T-helper 1 cell treated with Interleukin-12 subunit alpha and Interleukin-12 subunit beta and Interleukin-4 antibody, amounts not matched to agents 30 μg/mL and 1 μg/mL, for 36 hours (primary cell): ENCODE data around the gene SNRNP35.
"Not testable (repeated sequence)": the region's sequence is repeated elsewhere in the genome, so short reads cannot be mapped to it uniquely, and the experiment has no call there.

ENCODE experiments used
- H3K27ac Mint-ChIP-seq: one replicate; pipeline ENCODE4 v1.8.0; 2021; ENCODE audit warnings: mild to moderate bottlenecking, mixed read lengths
- H3K27me3 Mint-ChIP-seq: one replicate; pipeline ENCODE4 v1.8.0; 2021; ENCODE audit warnings: low read depth, mixed read lengths
- H3K36me3 Mint-ChIP-seq: one replicate; pipeline ENCODE4 v1.8.0; 2021; ENCODE audit warnings: low read depth, mixed read lengths
- H3K4me1 Mint-ChIP-seq: one replicate; pipeline ENCODE4 v1.8.0; 2021; ENCODE audit warnings: low read depth, mixed read lengths
- H3K4me3 Mint-ChIP-seq: one replicate; pipeline ENCODE4 v1.8.0; 2021; ENCODE audit warnings: mild to moderate bottlenecking, moderate library complexity, mixed read lengths
- H3K9me3 Mint-ChIP-seq: one replicate; pipeline ENCODE4 v1.8.0; 2021; ENCODE audit warnings: mixed read lengths

The SNRNP35 gene

GRCh38 chr12:123441523-123442164, 16.3 kb upstream of the SNRNP35 start:
- H3K27me3 Mint-ChIP-seq = no peaks in the 10 kb centered on the region
- H3K27ac Mint-ChIP-seq = no peak overlapping the region
- H3K4me1 Mint-ChIP-seq = peaks cover 15% of the 10 kb centered on the region
- H3K36me3 Mint-ChIP-seq = no peaks in the 10 kb centered on the region
- no peak overlapping the region for H3K4me3 Mint-ChIP-seq
- H3K9me3 Mint-ChIP-seq = no peaks in the 10 kb centered on the region

- H3K27ac Mint-ChIP-seq = no peak overlapping the region
- H3K9me3 Mint-ChIP-seq = no peaks in the 10 kb centered on the region
- no peak overlapping the region for H3K4me3 Mint-ChIP-seq
- H3K27me3 Mint-ChIP-seq = no peaks in the 10 kb centered on the region
- H3K36me3 Mint-ChIP-seq = no peaks in the 10 kb centered on the region
- H3K4me1 Mint-ChIP-seq = peaks cover 14% of the 10 kb centered on the region
Observed at GRCh38 chr12:123442774-123443173, 15.2 kb upstream of the SNRNP35 start.

GRCh38 chr12:123444092-123445026, 13.6 kb upstream of the SNRNP35 start:
- Mint-ChIP-seq H3K9me3 (no peaks in the 10 kb centered on the region), H3K4me3 (no peak overlapping the region), H3K27ac (no peak overlapping the region), H3K27me3 (no peaks in the 10 kb centered on the region), H3K4me1 (peaks cover 23% of the 10 kb centered on the region), H3K36me3 (peaks cover 2% of the 10 kb centered on the region)

- Mint-ChIP-seq H3K4me1 (peaks cover 24% of the 10 kb centered on the region), H3K36me3 (peaks cover 2% of the 10 kb centered on the region), H3K4me3 (no peak overlapping the region)
Observed at GRCh38 chr12:123445388-123446332, 12.3 kb upstream of the SNRNP35 start.

GRCh38 chr12:123446333-123446713, 11.6 kb upstream of the SNRNP35 start:
- H3K27ac Mint-ChIP-seq = no peak overlapping the region
- no peaks in the 10 kb centered on the region for H3K27me3 Mint-ChIP-seq
- peaks cover 2% of the 10 kb centered on the region for H3K36me3 Mint-ChIP-seq
- H3K4me3 Mint-ChIP-seq = no peak overlapping the region
- no peaks in the 10 kb centered on the region for H3K9me3 Mint-ChIP-seq
- peaks cover 24% of the 10 kb centered on the region for H3K4me1 Mint-ChIP-seq

More at GRCh38 chr12:123445388-123446332, 12.3 kb upstream of the SNRNP35 start:
- Mint-ChIP-seq H3K27ac (peak overlapping the region; percentile 50), H3K27me3 (no peaks in the 10 kb centered on the region), H3K9me3 (no peaks in the 10 kb centered on the region)

DNA sequence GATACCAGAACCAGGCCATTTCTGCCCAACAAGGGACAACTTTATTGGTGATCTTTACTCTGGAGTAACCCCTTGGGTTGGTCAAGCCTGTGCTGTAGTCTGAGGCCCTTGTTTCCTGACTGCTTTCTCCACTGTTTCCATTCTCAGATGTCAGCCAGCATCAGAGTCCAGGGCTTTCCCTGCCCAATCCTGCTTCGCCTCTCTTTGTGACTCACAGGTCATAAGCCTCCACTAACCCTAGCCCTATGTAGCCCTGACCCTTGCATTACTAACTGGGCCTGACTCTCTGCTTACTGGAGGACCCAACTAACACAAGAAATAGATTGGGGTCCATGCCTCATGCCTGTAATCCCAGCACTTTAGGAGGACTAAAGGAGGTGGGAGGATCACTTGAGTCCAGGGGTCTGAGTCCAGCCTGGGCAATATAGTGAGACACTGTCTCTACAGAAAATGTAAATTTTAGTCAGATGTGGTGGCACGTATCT, 8.6 kb upstream of the SNRNP35 start:
- Mint-ChIP-seq H3K27me3 (no peaks in the 10 kb centered on the region), H3K36me3 (peaks cover 2% of the 10 kb centered on the region), H3K4me3 (no peak overlapping the region), H3K4me1 (peaks cover 20% of the 10 kb centered on the region), H3K27ac (peak overlapping the region; percentile 56), H3K9me3 (no peaks in the 10 kb centered on the region)

DNA sequence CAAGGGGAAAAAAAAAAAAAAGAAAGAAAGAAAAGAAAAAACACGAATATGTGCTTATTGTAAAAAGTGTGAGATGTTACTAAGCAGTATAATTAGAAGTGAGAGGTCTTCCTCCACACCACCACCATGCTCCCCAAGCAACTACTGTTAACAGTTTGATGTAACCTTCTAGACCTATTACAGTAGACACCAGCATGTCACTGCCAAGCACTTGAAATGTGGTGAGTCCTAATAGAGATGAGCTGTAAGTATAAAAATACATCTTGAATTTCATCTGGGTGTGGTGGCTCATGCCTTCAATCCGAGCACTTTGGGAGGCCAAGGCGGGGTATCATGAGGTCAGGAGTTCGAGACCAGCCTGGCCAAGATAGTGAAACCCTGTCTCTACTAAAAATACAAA, 8.1 kb upstream of the SNRNP35 start:
- Mint-ChIP-seq H3K4me1 (peaks cover 18% of the 10 kb centered on the region), H3K27me3 (no peaks in the 10 kb centered on the region), H3K36me3 (peaks cover 2% of the 10 kb centered on the region), H3K9me3 (no peaks in the 10 kb centered on the region), H3K4me3 (no peak overlapping the region), H3K27ac (no peak overlapping the region)

DNA sequence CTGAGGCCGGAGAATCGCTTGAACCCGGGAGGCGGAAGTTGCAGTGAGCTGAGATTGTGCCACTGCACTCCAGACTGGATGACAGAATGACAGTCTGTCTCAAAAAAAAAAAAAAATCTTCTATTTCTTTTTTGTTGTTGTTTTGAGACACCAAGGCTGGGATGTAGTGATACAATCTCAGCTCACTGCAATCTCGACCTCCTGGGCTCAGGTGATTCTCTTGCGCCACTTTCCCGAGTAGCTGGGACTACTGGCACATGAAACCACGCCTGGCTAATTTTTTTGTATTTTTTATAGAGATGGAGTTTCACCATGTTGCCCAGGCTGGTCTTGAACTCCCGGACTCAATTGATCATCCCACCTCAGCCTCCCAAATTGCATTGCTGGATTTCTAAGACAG, 7.3 kb upstream of the SNRNP35 start:
- Mint-ChIP-seq H3K27ac (no peak overlapping the region), H3K4me3 (no peak overlapping the region), H3K4me1 (peaks cover 18% of the 10 kb centered on the region), H3K36me3 (peaks cover 2% of the 10 kb centered on the region), H3K27me3 (no peaks in the 10 kb centered on the region), H3K9me3 (no peaks in the 10 kb centered on the region)

DNA sequence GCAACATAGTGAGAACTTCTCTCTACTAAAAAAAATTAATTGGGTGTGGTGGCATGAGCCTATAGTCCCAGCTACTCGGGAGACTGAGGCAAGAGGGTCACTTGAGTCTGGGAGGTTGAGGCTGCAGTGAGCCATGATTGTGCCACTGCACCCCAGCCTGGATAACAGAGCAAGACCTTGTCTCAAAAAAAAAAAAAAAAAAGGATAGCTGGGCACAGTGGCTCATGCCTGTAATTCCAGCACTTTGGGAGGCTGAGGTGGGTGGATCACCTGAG, 5.7 kb upstream of the SNRNP35 start:
- not testable (repeated sequence) for H3K36me3 Mint-ChIP-seq, H3K4me3 Mint-ChIP-seq, H3K27me3 Mint-ChIP-seq, H3K9me3 Mint-ChIP-seq
- H3K27ac Mint-ChIP-seq = peak overlapping the region; percentile 36
- peaks cover 12% of the 10 kb centered on the region for H3K4me1 Mint-ChIP-seq

DNA sequence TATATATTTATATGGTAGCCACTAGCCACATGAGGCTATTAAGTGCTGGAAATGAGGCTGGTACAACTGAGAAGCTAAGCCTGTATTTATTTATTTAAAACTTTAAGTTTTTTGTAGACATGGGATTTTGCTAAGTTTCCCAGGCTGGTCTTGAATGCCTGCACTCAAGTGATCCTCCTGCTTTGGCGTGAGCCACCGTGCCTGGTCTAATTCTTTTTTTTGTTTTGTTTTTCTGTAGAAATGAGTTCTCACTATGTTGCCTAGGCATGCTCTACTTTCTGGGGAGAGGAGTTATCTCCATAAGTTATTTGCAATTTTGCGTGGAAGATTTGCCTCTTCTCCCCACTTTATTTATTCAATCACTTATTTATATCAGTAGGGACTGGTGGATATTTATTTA, 4.8 kb upstream of the SNRNP35 start:
- no peaks in the 10 kb centered on the region for H3K27me3 Mint-ChIP-seq
- peak overlapping the region; percentile 13 for H3K27ac Mint-ChIP-seq
- no peaks in the 10 kb centered on the region for H3K9me3 Mint-ChIP-seq
- H3K36me3 Mint-ChIP-seq = peaks cover 4% of the 10 kb centered on the region
- peaks cover 11% of the 10 kb centered on the region for H3K4me1 Mint-ChIP-seq
- no peak overlapping the region for H3K4me3 Mint-ChIP-seq

DNA sequence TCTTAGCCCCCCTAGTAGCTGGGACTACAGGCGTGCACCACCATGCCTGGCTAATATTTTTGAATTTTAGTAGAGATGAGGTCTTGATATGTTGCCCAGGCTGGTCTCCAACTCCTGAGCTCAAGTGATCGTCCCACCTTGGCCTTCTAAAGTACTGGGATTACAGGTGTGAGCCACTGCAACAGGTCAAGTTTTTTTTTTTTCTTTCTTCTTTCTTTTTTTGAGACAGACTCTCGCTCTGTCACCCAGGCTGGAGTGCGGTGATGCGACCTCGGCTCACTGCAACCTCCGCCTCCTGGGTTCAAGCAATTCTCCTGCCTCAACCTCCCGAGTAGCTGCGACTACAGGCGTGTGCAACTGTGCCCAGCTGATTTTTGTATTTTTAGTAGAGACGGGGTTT, 5.2 kb downstream of the SNRNP35 start:
- H3K27me3 Mint-ChIP-seq = not testable (repeated sequence)

GRCh38 chr12:123465084-123465483, 7.1 kb downstream of the SNRNP35 start:
- Mint-ChIP-seq H3K4me3 (no peak overlapping the region), H3K9me3 (no peaks in the 10 kb centered on the region), H3K36me3 (peaks cover 27% of the 10 kb centered on the region), H3K4me1 (peaks cover 12% of the 10 kb centered on the region), H3K27ac (no peak overlapping the region), H3K27me3 (no peaks in the 10 kb centered on the region)

More for the DNA sequence above, 5.2 kb downstream of the SNRNP35 start:
- not testable (repeated sequence) for H3K9me3 Mint-ChIP-seq, H3K27ac Mint-ChIP-seq, H3K4me3 Mint-ChIP-seq
- peaks cover 20% of the 10 kb centered on the region for H3K4me1 Mint-ChIP-seq
- peaks cover 28% of the 10 kb centered on the region for H3K36me3 Mint-ChIP-seq

- Mint-ChIP-seq H3K9me3 (no peaks in the 10 kb centered on the region), H3K4me1 (peaks cover 4% of the 10 kb centered on the region), H3K27me3 (no peaks in the 10 kb centered on the region), H3K4me3 (no peak overlapping the region), H3K27ac (no peak overlapping the region), H3K36me3 (peaks cover 25% of the 10 kb centered on the region)
Observed at GRCh38 chr12:123468786-123469185, 10.8 kb downstream of the SNRNP35 start.

DNA sequence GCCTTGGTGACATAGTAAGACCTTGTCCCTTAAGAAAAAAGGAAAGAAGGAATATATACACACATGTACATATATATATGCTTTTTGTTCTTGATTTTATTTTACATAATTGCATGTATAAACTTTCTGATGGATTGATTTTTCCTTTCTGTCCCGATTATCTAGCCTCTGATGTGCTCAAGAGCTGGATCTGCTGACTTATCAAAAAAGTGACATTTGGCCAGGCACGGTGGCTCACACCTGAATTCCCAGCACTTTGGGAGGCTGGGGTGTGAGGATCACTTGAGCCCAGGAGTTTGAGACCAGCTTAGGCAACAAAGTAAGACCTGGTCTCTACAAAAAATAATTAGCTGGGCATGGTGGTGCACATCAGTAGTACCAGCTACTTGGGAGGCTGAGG, 12.0 kb downstream of the SNRNP35 start:
- Mint-ChIP-seq H3K27ac (no peak overlapping the region), H3K27me3 (no peaks in the 10 kb centered on the region), H3K4me3 (no peak overlapping the region), H3K9me3 (no peaks in the 10 kb centered on the region), H3K36me3 (peaks cover 22% of the 10 kb centered on the region), H3K4me1 (peaks cover 3% of the 10 kb centered on the region)
